Left hindlimb (tissue), 1 donor: ENCODE data around the gene TRIM66.

Source experiments
- DNase-seq: peaks from one replicate; pipeline ENCODE4 v3.0.0-alpha.2; 2018

The TRIM66 gene

GRCh38 chr11:8604078-8604723 lies 78.3 kb downstream of the TRIM66 start:
- no peak for DNase-seq

- DNase-seq = no peak
These were observed 78.8 kb downstream of the TRIM66 start for GRCh38 chr11:8603696-8604077.

DNA sequence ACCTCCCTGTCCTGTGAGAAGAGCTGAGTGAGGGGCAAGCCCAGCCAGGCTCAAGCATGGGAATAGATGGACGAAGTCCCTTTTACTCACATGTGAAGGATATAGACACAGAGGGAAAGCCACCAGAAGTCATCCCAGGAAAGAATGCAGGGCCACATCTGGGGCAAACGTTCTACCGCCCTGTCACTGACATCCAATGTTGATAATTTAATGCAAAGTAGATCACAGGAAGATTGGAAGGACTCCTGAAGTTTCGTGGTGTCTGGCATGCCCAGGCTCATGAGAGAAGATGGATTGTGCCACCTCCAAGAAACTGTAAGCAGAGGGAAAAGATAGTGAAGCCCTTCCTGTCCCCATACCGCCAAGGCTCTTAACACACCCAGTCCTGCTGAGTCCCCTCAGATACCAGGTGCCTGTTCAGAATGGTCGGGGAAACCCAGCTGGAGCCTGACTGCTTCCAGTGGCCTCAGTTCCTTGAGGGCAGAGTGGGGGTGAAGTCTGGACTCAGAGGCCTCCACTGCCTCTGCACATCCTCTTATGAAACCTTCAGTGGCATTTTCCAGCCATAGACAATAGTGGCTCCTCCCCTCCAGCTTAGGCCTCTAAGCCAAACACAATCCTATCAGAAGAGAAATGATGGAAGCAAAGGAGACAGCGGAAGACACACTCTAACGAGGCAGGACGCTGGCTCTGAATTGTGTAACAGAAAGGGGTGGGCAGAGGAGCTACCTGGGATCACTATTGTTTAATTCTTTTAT lies 80.9 kb downstream of the TRIM66 start:
- DNase-seq = no peak

DNA sequence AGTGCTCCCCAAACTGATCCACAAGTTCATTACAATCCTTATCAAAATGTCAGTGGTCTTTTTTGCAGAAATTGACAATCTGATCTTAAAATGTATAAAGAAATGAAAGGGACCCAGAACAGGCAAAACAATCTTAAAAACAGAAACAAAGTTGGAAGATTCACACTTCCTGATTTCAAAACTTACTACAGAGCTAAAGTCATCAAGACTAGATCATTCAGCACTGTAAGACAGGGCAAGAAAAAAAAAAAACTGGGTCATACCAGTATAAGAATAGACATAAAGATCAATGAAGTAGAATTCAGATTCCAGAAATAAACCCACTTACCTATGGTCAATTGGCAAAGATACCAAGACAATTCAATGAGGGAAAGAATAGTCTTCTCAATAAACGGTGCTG lies 84.0 kb downstream of the TRIM66 start:
- DNase-seq = no peak

- DNase-seq = no peak
These were observed 85.3 kb downstream of the TRIM66 start for GRCh38 chr11:8597182-8597581.

GRCh38 chr11:8596504-8597046 lies 85.9 kb downstream of the TRIM66 start:
- DNase-seq = no peak

GRCh38 chr11:8593935-8594909 lies 88.2 kb downstream of the TRIM66 start, which contains the start of gene STK33:
STK33 (minus strand) TSS chr11:8594228; CDS start chr11:8474905, 119,323 bp downstream.
- DNase-seq = peak; percentile 48

DNA sequence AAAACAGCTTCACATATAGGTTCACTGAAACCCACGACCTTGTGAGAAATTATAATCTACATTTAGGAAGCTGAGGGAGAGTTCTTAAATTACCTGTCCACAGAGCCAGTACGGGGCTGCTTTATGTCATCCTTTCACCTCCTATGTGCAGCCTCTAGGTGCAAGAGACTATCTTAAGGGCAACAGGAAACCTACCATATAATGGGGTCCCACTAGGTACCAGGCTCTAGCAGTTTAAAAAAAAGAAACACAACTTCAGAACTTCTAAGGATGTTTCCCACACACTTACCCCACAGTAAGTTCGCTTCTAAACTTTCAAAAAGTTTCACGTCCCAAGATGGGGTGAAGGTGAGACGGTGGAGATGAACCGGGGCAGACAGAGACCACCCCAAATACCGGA lies 89.0 kb downstream of the TRIM66 start:
- DNase-seq = no peak

- DNase-seq = no peak
These were observed 94.5 kb downstream of the TRIM66 start for GRCh38 chr11:8587915-8588314.

DNA sequence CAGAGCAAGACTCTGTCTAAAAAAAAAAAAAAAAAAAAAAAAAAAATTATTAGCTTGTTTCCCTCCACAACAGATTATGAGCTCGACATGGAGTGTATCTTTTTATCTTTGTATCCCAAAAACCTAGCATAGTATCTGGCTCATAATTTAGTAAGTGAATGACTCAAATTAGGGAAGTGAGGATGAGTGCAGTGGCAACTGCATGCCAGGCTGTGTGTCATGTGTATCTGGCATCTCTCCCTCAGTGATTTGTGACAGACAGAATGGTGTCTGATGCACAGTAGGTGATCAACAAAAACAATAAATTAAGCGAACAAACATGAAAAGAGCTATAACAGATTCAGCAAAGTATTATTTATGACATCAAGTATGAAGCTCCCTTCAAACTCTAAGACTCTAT lies 95.7 kb downstream of the TRIM66 start:
- no peak for DNase-seq

DNA sequence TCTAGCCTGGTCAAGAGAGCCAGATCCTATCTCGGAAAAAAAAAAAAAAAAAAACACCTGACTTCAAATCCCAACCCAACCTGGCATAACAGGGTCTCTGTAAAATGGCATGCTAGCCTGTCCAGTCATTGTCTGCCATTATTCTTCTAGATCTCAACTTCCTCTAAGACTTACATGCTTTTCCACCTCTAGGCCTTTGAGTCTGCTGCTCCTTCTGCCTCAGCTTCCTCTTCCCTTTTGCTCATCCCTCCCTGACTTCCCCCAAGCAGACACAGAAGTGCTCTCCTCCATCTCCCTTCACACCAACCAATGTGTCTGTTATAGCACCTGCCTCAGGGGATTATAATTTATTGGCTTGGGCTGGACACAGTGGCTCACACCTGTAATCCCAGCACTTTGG lies 96.3 kb downstream of the TRIM66 start:
- DNase-seq = no peak

DNA sequence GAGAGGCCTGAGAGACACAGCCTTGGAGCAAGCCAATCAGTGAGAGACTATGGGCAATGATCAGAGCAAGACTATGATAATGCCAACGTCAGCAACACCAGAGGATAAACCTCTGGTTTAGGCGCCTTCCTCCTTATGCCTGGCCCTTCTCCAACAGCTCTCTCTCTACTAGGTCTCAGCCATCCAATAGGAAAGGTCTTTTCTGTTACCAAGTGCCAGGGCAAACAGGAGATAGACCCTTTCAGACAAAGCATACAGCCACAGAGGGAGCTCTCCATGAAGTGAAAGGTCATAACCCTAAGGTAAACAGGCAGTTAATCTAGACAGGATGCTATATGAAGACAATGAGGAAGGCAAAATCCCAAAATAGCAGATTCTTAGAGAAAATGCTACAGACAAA lies 98.0 kb downstream of the TRIM66 start:
- DNase-seq = no peak

DNA sequence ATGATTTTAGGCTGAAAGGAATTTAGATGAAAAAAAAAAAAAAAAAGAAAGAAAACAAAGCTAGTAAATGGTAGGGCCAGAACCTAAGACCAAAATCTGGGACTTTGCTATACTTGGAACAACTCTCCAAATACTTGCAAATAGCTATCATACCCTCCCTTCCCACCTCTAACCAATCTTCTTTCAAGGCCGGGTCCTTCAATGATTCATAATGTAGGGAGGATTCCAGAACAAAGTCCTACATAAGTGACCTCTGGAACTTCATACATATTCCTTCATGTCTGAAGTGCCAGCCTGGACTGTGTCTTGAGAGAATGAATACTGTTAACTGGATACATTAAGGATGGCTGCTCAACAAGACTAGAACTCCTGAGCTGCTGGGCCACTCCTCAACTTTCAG lies 98.4 kb downstream of the TRIM66 start:
- DNase-seq = no peak

- DNase-seq = no peak
These were observed 101.2 kb downstream of the TRIM66 start for GRCh38 chr11:8581300-8581699.

DNA sequence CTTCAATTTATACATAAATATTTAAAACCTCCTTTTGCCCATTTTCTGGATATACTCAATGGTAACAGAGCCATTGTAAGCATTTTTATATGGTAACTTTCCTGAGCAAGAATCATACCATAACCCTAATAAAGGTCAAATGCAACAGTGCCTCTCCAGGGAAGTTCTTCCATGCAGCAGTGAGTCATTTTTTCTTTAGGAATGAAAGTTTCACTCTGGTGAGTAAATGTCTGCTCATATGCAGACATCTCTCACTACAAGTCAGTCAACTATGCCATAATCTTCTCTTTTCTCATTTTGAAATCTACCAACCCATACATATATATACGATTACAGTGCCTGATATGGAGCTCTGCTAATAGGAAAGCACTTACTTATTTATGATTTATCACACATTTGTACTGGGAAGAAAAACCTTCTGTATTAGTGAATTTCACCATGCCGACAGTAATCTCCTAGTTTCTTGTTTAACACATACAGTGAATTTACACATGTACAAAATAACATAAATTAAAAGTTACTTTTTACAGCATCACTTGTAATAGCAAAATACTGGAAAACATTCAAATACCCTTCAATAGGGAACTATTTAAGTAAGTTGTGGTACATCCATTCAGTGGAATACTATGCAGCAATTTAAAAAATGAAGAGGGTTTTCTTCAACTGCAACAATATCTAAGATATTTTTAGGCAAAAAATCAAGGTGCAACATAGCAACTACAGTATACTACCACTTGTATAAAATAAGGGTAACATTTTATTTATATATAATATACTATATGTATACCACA lies 104.5 kb downstream of the TRIM66 start:
- no peak for DNase-seq

GRCh38 chr11:8574798-8575197 lies 107.7 kb downstream of the TRIM66 start:
- no peak for DNase-seq

DNA sequence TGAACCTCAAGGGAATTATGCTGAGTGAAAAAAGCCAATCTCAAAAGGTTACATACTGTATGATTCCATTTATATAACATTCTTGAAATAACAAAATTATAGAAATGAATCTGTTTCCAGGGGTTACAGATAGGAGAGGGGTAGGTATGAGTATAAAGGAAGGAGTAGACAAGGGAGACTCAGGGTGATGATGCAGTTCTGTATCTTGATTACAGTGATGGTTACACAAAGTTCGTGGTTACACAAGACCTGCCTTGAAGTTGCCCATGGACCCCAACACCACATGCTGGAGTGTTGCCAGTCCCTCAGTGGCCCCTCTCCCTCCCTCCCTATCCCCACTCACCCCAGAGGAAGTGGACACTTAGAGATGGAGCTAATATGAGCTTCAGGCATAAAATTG lies 108.7 kb downstream of the TRIM66 start:
- DNase-seq = no peak

DNA sequence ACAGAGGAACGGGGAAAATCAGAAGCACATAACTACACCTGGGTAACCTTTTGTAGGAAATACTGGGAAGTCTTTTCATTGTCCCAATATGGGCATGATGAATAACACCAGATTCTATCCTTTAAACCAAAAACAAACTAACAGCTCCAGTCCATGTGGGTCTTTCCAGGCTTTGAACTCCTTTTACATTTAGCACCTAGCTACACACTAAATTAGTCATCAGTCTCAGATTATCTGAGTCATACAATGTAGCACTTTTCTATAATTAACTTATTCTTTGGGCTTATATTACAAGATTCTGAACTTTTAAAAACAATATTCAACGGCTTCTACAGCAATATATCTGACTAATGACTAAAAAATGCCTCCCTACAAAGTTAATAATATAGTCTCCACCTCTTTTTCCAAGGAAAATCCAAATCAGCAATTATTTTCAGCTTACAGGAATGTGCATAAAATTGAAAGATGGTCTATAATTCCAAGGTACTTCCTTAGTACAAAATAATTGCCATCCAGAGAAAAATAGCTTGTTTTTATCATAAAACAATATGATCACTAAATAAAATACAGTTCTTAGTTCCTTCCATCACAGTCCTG lies 114.8 kb downstream of the TRIM66 start:
- DNase-seq = no peak

GRCh38 chr11:8566613-8567210 lies 115.8 kb downstream of the TRIM66 start:
- DNase-seq = no peak

- no peak for DNase-seq
These were observed 117.9 kb downstream of the TRIM66 start for GRCh38 chr11:8564526-8564925.
